ENCODE data around the gene SNAPIN. TPM values are rescaled to one million over a fixed set of nuclear protein-coding genes. Genes with fewer than 3 reads are reported as not detected.
A peak's percentile ranks its signal among the peaks of the same experiment; 100 is the strongest.

The SNAPIN gene
- polyA plus RNA-seq, 1 donor (not counting 4 experiments of a cell fraction or from before 2014, with no cell fraction given): 49.4 TPM

DNA sequence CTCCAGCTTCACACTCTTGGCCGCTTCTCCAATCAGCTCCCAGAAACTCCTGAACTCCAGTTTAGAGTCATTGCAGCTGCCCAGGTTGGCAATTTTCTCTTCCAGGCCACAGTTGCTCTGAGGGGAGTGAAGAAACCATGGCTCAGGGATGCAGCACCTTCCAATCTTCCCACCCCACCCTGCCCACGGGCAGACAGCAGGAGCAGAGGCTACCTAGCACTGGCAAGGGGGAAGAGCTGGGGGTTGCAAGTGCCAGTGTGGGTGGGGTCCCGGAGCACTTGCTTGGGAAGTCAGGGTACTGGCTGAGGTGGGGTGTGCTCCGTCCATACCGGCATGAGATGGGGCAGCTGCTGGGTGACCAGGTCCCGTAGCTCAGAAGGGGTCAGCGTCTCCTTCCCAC is 43.6 kb upstream of the SNAPIN start:
- Histone ChIP-seq H3K9me3 (ENCODE audit: control insufficient read depth, low read depth, low read length) (no peaks in the 10 kb centered on the region), H3K9ac (ENCODE audit: control insufficient read depth, extremely low read depth, insufficient read depth, low read length) (peak overlapping the region; percentile 99), H3K4me2 (ENCODE audit: control insufficient read depth, extremely low read depth, insufficient read depth, low read depth, low read length) (peak overlapping the region; percentile 86), H3K9me1 (ENCODE audit: control insufficient read depth, extremely low read depth, insufficient read depth, low read length) (no peaks in the 10 kb centered on the region), H3K27me3 (ENCODE audit: control insufficient read depth, extremely low read depth, insufficient read depth, low read length) (no peaks in the 10 kb centered on the region), H3K36me3 (ENCODE audit: control insufficient read depth in 2 of 2, extremely low read depth in 1 of 2, insufficient read depth in 2 of 2, low read length in 2 of 2) (peaks cover 8 to 40% of the 10 kb centered on the region in 2 experiments), H3K79me2 (ENCODE audit: control insufficient read depth, insufficient read depth, low read length) (peaks cover 59% of the 10 kb centered on the region), H4K20me1 (ENCODE audit: control insufficient read depth, extremely low read depth, insufficient read depth, low read length) (no peaks in the 10 kb centered on the region), H3K27ac (ENCODE audit: control insufficient read depth, insufficient read depth, low read length) (peak overlapping the region; percentile 99), H3K4me1 (ENCODE audit: control insufficient read depth, extremely low read depth, insufficient read depth, low read length) (peaks cover 36% of the 10 kb centered on the region), H2AFZ (ENCODE audit: control insufficient read depth, low read length) (no peak overlapping the region), H3K4me3 (ENCODE audit: control insufficient read depth in 2 of 3, extremely low read depth in 1 of 3, insufficient read depth in 2 of 3, low read depth in 1 of 3, low read length in 3 of 3) (peak overlapping the region; percentile 90 to 100 (median 98))
- dilution Hi-C loops (cut with MboI; ENCODE audit: extremely low pct_ligation_motif_present, low sequenced_read_pairs): no loop called here
- FAIRE-seq (no peak), DNase-seq (ENCODE audit: low read depth, low spot score) (no peak)
- TF ChIP-seq EZH2 (IDR thresholded peaks at IDR 0.05; ENCODE audit: low read length): no peak
- TF ChIP-seq CTCF (optimal IDR thresholded peaks at IDR 0.05 in 1 of 3, IDR thresholded peaks at IDR 0.05 in 1 of 3, conservative IDR thresholded peaks at IDR 0.05 in 1 of 3; ENCODE audit: extremely low read depth in 1 of 3, insufficient read depth in 2 of 3, low read length in 3 of 3): no peak

- peaks cover 33% of the 10 kb centered on the region for H3K4me1 ChIP-seq (ENCODE audit: control insufficient read depth, extremely low read depth, insufficient read depth, low read length)
- FAIRE-seq: no peak
- dilution Hi-C loops (cut with MboI; ENCODE audit: extremely low pct_ligation_motif_present, low sequenced_read_pairs): no loop called here
- H4K20me1 ChIP-seq (ENCODE audit: control insufficient read depth, extremely low read depth, insufficient read depth, low read length): no peaks in the 10 kb centered on the region
- peaks cover 8 to 39% of the 10 kb centered on the region in 2 experiments for H3K36me3 ChIP-seq (ENCODE audit: control insufficient read depth in 2 of 2, extremely low read depth in 1 of 2, insufficient read depth in 2 of 2, low read length in 2 of 2)
- H3K27ac ChIP-seq (ENCODE audit: control insufficient read depth, insufficient read depth, low read length): peak overlapping the region; percentile 99
- peak overlapping the region; percentile 86 for H3K4me2 ChIP-seq (ENCODE audit: control insufficient read depth, extremely low read depth, insufficient read depth, low read depth, low read length)
- H3K79me2 ChIP-seq (ENCODE audit: control insufficient read depth, insufficient read depth, low read length): peaks cover 54% of the 10 kb centered on the region
- TF ChIP-seq CTCF (optimal IDR thresholded peaks at IDR 0.05 in 1 of 3, IDR thresholded peaks at IDR 0.05 in 1 of 3, conservative IDR thresholded peaks at IDR 0.05 in 1 of 3; ENCODE audit: extremely low read depth in 1 of 3, insufficient read depth in 2 of 3, low read length in 3 of 3) (no peak), EZH2 (IDR thresholded peaks at IDR 0.05; ENCODE audit: low read length) (no peak)
- H3K9me3 ChIP-seq (ENCODE audit: control insufficient read depth, low read depth, low read length): no peaks in the 10 kb centered on the region
- peak overlapping the region; percentile 90 to 100 (median 98) for H3K4me3 ChIP-seq (ENCODE audit: control insufficient read depth in 2 of 3, extremely low read depth in 1 of 3, insufficient read depth in 2 of 3, low read depth in 1 of 3, low read length in 3 of 3)
- H2AFZ ChIP-seq (ENCODE audit: control insufficient read depth, low read length): no peak overlapping the region
- DNase-seq (ENCODE audit: low read depth, low spot score): no peak
- peak overlapping the region; percentile 99 for H3K9ac ChIP-seq (ENCODE audit: control insufficient read depth, extremely low read depth, insufficient read depth, low read length)
- H3K27me3 ChIP-seq (ENCODE audit: control insufficient read depth, extremely low read depth, insufficient read depth, low read length): no peaks in the 10 kb centered on the region
- H3K9me1 ChIP-seq (ENCODE audit: control insufficient read depth, extremely low read depth, insufficient read depth, low read length): no peaks in the 10 kb centered on the region
These were observed 43.1 kb upstream of the SNAPIN start for GRCh38 chr1:153615406-153615805.

All from keratinocyte (primary cell).